GM12891 (cell line): Measurements from ENCODE around the gene GIGYF2.

Source experiments
- PAX5 ChIP-seq: IDR thresholded peaks from 2 replicates; pipeline ENCODE4 v1.6.1; 2011; ENCODE audit warnings: low read length, moderate library complexity, mild to moderate bottlenecking; ENCODE audit not compliant: insufficient read depth, severe bottlenecking
- POLR2A ChIP-seq: IDR thresholded peaks from 2 replicates; pipeline ENCODE4 v1.6.1; 2011; ENCODE audit warnings: low read depth, low read length, control low read depth
- POLR2AphosphoS5 ChIP-seq: IDR thresholded peaks from 2 replicates; pipeline ENCODE4 v1.6.1; 2011; ENCODE audit warnings: low read depth, low read length, control low read depth
- SPI1 ChIP-seq: IDR thresholded peaks from 2 replicates; pipeline ENCODE4 v1.6.1; 2011; ENCODE audit warnings: low read depth, low read length, control low read depth
- TAF1 ChIP-seq: IDR thresholded peaks from 2 replicates; pipeline ENCODE4 v1.6.1; 2011; ENCODE audit warnings: low read depth, low read length, control low read depth

GRCh38 chr2:232886632-232887031 lies 189.5 kb downstream of the GIGYF2 start:
- TF ChIP-seq POLR2A: no peak
- TF ChIP-seq POLR2AphosphoS5: no peak
- TF ChIP-seq PAX5: no peak
- TF ChIP-seq TAF1: no peak
- no peak for TF ChIP-seq SPI1
